GM13976 (cell line): ENCODE measurements around the gene SLC6A12.

Experiments
- DNase-seq: peaks from one replicate; pipeline ENCODE4 v3.0.0; 2012; ENCODE audit warnings: low spot score
- CTCF ChIP-seq: IDR thresholded peaks from 2 replicates; pipeline ENCODE4 v1.5.1; 2012; ENCODE audit warnings: borderline replicate concordance, mild to moderate bottlenecking; ENCODE audit not compliant: insufficient read depth; ENCODE audit errors: extremely low read depth, missing control alignments, control extremely low read depth
- in situ Hi-C: fragments of 300-500 bp; cut with MboI; formaldehyde crosslinking; loops from one replicate; pipeline ENCODE4 v1.12.0; 2022; ENCODE audit warnings: low sequenced_read_pairs, mixed read lengths, inconsistent platforms; ENCODE audit not compliant: unreplicated experiment

SLC6A12 gene

DNA sequence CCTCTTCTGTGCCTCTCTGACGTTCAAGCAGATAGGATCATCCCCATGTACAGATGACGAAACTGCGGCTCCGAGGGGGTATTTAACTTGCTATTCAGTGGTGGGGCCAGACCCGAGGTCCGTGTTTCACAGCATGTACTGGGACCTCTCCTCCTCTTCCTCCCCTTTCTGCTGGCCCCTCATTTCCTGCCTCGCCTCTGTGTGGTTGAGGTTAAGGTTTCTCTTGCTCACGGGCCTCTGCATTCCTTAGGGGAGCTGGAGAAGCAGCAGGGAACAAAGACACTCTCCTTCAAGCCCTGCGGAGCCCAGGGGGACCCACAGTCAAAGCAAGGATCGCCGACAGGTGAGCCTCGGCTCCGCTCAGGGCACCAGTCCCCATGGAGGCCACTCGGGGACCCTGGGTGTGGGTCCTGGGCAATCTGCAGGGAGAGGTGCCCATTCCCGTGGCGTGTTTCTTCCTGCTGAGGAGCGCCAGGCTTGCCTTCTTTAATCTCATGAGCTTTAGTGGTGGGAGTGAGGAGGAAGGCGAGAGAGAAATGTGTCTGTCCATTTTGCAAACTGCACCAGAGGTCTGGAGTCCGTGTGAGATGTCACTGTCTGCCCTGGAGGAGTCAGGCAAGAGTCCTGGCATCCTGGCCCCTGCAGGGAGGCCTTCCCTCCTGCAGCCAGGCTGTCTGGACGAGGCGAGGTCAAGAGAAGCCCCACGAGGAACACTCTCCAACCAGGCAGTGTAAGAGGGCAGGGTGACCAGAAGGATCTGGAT lies 45.0 kb downstream of the SLC6A12 start:
- in situ Hi-C loops: no loop called here
- no peak for TF ChIP-seq CTCF

GRCh38 chr12:167959-168600 lies 45.9 kb downstream of the SLC6A12 start:
- TF ChIP-seq CTCF: no peak
- DNase-seq: no peak

More for the DNA sequence above, 45.0 kb downstream of the SLC6A12 start:
- no peak for DNase-seq

GRCh38 chr12:166425-167075 lies 47.4 kb downstream of the SLC6A12 start:
- TF ChIP-seq CTCF: no peak
- in situ Hi-C loops: no loop called here
- DNase-seq: no peak

More at GRCh38 chr12:167959-168600, 45.9 kb downstream of the SLC6A12 start:
- in situ Hi-C loops: no loop called here

DNA sequence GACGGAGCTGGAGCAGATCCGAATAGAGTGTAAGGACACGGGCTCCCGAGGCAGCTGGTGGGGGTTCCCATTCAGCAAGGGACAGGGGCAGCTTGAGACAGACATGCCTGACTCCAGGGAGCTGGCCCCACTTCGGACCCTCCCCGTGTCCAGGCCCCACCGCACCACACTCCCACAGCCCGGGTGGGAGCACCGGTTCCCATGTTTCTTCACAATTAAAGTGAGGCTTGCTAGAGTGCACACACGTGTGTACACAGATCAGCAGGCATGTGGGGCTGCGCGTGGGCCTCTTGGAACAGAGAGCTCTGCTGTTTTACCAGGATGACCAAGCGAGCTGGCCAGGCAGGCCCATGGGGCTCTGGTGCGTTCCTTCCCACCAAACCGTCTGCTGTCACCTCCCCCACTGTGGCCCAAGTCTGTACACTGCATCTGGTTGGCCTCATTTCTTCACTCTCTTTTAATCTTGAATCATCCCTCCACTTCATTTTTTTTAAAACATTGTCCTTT lies 48.0 kb downstream of the SLC6A12 start:
- TF ChIP-seq CTCF: no peak
- in situ Hi-C loops: no loop called here
- no peak for DNase-seq

- no peak for DNase-seq
- in situ Hi-C loops: no loop called here
- no peak for TF ChIP-seq CTCF
Measured at GRCh38 chr12:164207-164606, 49.8 kb downstream of the SLC6A12 start.

GRCh38 chr12:163406-163986 lies 50.5 kb downstream of the SLC6A12 start:
- no peak for TF ChIP-seq CTCF
- DNase-seq: no peak
- in situ Hi-C loops: no loop called here
